ENCODE measurements around the gene RAPGEF1. TPM values are rescaled to one million over a fixed set of nuclear protein-coding genes. Genes with fewer than 3 reads are reported as not detected.

RAPGEF1 gene
- total and polyA plus RNA-seq, 3 donors from 2014 or later: 36.1 to 56.9 (median 55.8) TPM

DNA sequence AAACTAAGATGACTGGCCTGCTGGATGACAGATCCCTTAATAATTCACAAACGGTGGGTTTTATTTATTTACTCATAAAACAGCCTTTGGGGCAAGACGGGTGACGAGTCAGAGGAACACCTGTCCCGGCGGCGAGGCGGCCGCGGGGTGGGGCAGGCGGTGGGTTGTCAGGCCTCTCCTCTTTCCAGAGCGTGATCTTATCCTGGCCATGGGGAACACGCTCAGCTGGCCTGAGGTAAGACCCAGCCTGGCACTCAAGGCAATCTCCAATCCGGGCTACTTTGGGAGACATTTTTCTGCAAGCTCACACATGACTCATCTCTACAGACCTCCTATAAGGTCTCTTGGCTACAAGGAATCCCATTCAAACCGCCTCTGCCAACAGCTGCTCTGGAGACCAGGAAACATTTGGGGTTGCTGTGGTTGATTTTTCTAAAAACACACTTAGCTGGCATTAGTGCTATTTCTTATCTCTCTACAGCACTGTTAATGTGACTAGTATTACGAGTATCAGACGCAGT, 6.3 kb downstream of the RAPGEF1 start:
- DNase-seq: no peak
- TF ChIP-seq POLR2A (IDR thresholded peaks at IDR 0.05): no peak
- TF ChIP-seq, protein P1, sequence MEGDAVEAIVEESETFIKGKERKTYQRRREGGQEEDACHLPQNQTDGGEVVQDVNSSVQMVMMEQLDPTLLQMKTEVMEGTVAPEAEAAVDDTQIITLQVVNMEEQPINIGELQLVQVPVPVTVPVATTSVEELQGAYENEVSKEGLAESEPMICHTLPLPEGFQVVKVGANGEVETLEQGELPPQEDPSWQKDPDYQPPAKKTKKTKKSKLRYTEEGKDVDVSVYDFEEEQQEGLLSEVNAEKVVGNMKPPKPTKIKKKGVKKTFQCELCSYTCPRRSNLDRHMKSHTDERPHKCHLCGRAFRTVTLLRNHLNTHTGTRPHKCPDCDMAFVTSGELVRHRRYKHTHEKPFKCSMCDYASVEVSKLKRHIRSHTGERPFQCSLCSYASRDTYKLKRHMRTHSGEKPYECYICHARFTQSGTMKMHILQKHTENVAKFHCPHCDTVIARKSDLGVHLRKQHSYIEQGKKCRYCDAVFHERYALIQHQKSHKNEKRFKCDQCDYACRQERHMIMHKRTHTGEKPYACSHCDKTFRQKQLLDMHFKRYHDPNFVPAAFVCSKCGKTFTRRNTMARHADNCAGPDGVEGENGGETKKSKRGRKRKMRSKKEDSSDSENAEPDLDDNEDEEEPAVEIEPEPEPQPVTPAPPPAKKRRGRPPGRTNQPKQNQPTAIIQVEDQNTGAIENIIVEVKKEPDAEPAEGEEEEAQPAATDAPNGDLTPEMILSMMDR (IDR thresholded peaks at IDR 0.05): no peak
- Histone ChIP-seq H3K36me3 (ENCODE audit: low read depth, missing control alignments) (no peaks in the 10 kb centered on the region), H3K4me1 (peaks cover 13% of the 10 kb centered on the region), H3K27ac (no peak overlapping the region), H3K4me3 (no peak overlapping the region), H3K9me3 (no peaks in the 10 kb centered on the region), H3K27me3 (no peaks in the 10 kb centered on the region)
- WGBS, 2 donors: 65 to 80% methylated on average over 14 to 16 of the region's 16 CpGs
- intact Hi-C loops (cut with DNase I; ENCODE audit: low total_unique reads): no loop called here

DNA sequence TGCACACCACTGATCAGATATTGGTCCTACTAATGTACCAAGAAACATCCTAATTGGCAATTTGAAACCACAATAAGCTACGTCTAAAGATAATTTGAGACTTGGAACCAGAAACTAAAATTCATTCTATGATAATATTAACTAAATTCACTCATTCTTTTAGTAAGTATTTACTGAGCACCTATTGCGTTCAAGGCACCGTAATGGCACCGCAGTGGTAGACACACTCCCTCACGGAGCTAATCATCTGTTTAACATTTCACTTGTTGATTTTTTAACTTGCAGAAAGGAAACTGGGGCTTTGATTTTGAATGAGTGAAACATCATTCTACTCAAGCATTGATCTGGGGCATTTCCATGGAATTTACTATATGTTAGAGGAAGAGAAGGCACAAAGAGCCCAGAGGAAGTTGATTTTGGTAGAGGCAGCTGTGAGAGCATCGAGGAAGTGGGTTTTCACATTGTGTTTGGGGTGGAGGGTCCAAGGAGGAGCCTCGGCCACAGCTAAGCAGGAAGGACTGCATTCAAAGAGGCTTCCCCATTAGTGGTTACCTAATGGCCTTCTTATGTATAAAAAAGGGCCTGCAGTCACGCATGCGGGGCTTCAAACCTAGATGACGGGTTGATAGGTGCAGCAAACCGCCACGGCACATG, 7.1 kb downstream of the RAPGEF1 start:
- Histone ChIP-seq H3K27me3 (no peaks in the 10 kb centered on the region), H3K36me3 (ENCODE audit: low read depth, missing control alignments) (no peaks in the 10 kb centered on the region), H3K9me3 (no peaks in the 10 kb centered on the region), H3K4me3 (no peak overlapping the region), H3K4me1 (peaks cover 16% of the 10 kb centered on the region), H3K27ac (no peak overlapping the region)
- 76 to 82% methylated on average over 12 of the region's 12 CpGs for WGBS, 2 donors
- no peak for DNase-seq
- TF ChIP-seq, protein P1 (IDR thresholded peaks at IDR 0.05): no peak
- no peak for TF ChIP-seq POLR2A (IDR thresholded peaks at IDR 0.05)
- intact Hi-C loops (cut with DNase I; ENCODE audit: low total_unique reads): no loop called here

DNA sequence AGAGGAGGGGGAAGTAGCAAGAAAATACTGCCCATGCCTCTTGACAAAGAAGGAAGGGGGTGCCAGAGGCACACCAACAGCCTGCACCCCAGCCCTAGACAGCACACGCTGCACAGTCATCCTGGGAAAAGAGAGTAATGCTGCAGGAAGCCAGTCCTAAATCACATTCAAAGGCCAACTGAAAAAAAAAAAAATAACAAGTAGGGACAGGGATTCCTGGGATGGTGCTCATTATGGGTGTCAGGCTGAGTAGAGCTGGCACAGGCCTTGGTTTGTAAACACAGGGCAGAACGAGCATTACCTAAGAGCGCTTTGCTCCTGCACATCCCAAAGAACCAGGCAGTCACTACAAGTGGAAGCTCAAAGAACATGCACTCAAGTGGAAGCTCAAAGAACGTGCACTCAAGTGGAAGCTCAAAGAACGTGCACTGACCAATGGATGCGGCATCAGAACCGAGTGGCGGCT, 7.8 kb downstream of the RAPGEF1 start:
- WGBS, 2 donors: 84 to 90% methylated on average over 8 of the region's 8 CpGs
- intact Hi-C loops (cut with DNase I; ENCODE audit: low total_unique reads): no loop called here
- TF ChIP-seq POLR2A (IDR thresholded peaks at IDR 0.05): no peak
- TF ChIP-seq, protein P1 (IDR thresholded peaks at IDR 0.05): no peak

DNA sequence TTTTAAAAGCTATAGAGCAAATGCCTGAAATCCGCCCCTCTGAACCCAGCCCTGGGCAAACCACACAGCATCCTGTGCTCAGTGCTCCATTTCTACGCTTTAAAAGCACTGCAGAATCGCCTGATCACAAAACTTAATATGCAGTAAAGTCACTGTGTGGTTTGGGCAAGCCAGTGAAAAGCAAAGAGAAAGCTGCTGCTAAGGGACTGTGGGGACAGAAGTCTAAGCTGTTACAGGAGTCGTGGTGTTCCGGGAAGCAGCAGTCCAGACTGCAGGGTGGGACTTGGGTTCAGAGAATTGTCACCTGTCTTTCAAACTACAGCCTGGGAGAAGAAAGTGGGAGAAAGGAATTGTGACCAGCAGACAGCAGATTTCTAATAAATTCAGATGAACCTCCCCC, 8.2 kb downstream of the RAPGEF1 start:
- peaks cover 22% of the 10 kb centered on the region for H3K4me1 ChIP-seq
- 82 to 88% methylated on average over 5 of the region's 5 CpGs for WGBS, 2 donors
- H3K36me3 ChIP-seq (ENCODE audit: low read depth, missing control alignments): no peaks in the 10 kb centered on the region
- no peaks in the 10 kb centered on the region for H3K27me3 ChIP-seq
- TF ChIP-seq, protein P1 (IDR thresholded peaks at IDR 0.05): no peak
- TF ChIP-seq POLR2A (IDR thresholded peaks at IDR 0.05): no peak
- no peak overlapping the region for H3K27ac ChIP-seq
- no peak for DNase-seq
- no peak overlapping the region for H3K4me3 ChIP-seq
- H3K9me3 ChIP-seq: no peaks in the 10 kb centered on the region
- intact Hi-C loops (cut with DNase I; ENCODE audit: low total_unique reads): no loop called here

More for the DNA sequence above, 7.8 kb downstream of the RAPGEF1 start:
- no peak overlapping the region for H3K27ac ChIP-seq
- H3K36me3 ChIP-seq (ENCODE audit: low read depth, missing control alignments): no peaks in the 10 kb centered on the region
- DNase-seq: no peak
- no peaks in the 10 kb centered on the region for H3K9me3 ChIP-seq
- no peaks in the 10 kb centered on the region for H3K27me3 ChIP-seq
- H3K4me1 ChIP-seq: peaks cover 22% of the 10 kb centered on the region
- H3K4me3 ChIP-seq: no peak overlapping the region

DNA sequence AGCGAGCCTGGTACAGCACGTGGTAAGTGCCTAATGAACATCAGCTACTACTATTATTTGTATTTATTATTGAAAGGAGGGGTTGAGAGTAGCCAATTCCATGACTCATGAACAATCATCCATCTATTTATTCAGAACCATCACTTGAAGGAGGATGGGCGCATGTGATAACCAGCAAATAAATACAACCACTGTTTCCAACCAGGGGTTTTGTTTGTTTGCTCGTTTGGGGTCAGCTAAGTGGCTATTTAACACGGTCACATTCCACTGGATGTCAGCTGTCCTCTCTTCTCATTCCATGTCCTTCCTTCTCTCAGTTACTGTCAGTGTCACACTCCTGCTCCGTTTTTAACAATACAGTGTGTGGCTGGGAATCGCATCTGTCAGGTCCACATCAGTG, 8.6 kb downstream of the RAPGEF1 start:
- no peak overlapping the region for H3K4me3 ChIP-seq
- TF ChIP-seq POLR2A (IDR thresholded peaks at IDR 0.05): no peak
- TF ChIP-seq, protein P1 (IDR thresholded peaks at IDR 0.05): no peak
- H3K36me3 ChIP-seq (ENCODE audit: low read depth, missing control alignments): no peaks in the 10 kb centered on the region
- no peak overlapping the region for H3K27ac ChIP-seq
- WGBS, 2 donors: 79 to 90% methylated on average over 7 of the region's 7 CpGs
- DNase-seq: no peak
- intact Hi-C loops (cut with DNase I; ENCODE audit: low total_unique reads): no loop called here
- no peaks in the 10 kb centered on the region for H3K27me3 ChIP-seq
- peaks cover 22% of the 10 kb centered on the region for H3K4me1 ChIP-seq
- H3K9me3 ChIP-seq: no peaks in the 10 kb centered on the region

Measured in testis (tissue), 3 donors.